HG02571 (cell line): Measurements from ENCODE around the gene DMD.

Source experiments
- ATAC-seq: cut with Tn5 transposase; IDR thresholded peaks from one replicate; pipeline ENCODE4 v1.9.1; 2021; ENCODE audit warnings: mild to moderate bottlenecking, moderate library complexity; ENCODE audit not compliant: unreplicated experiment

DMD gene

GRCh38 chrX:31266203-31267076 lies 1944.9 kb downstream of the DMD start:
- peak; percentile 86 for ATAC-seq

- no peak for ATAC-seq
Observed at GRCh38 chrX:31265383-31265782, 1946.0 kb downstream of the DMD start.

- ATAC-seq: no peak
Observed at GRCh38 chrX:31260351-31260750, 1951.0 kb downstream of the DMD start.

- ATAC-seq: no peak
Observed at GRCh38 chrX:31258166-31258565, 1953.2 kb downstream of the DMD start.

GRCh38 chrX:31255310-31256033 lies 1955.9 kb downstream of the DMD start:
- ATAC-seq: no peak

- no peak for ATAC-seq
Observed at GRCh38 chrX:31252133-31252532, 1959.2 kb downstream of the DMD start.

- no peak for ATAC-seq
Observed at GRCh38 chrX:31251336-31251735, 1960.0 kb downstream of the DMD start.

GRCh38 chrX:31245714-31246113 lies 1965.6 kb downstream of the DMD start:
- no peak for ATAC-seq

GRCh38 chrX:31243804-31244203 lies 1967.5 kb downstream of the DMD start:
- no peak for ATAC-seq

GRCh38 chrX:31240982-31241381 lies 1970.4 kb downstream of the DMD start:
- no peak for ATAC-seq

- ATAC-seq: peak; percentile 57
Observed at GRCh38 chrX:31237189-31237588, 1974.2 kb downstream of the DMD start.

GRCh38 chrX:31236231-31236630 lies 1975.1 kb downstream of the DMD start:
- ATAC-seq: peak; percentile 58

GRCh38 chrX:31233941-31234496 lies 1977.3 kb downstream of the DMD start:
- ATAC-seq: no peak

GRCh38 chrX:31232506-31232905 lies 1978.8 kb downstream of the DMD start:
- ATAC-seq: no peak

GRCh38 chrX:31228909-31229308 lies 1982.4 kb downstream of the DMD start:
- ATAC-seq: peak; percentile 93

- no peak for ATAC-seq
Observed at GRCh38 chrX:31228415-31228832, 1982.9 kb downstream of the DMD start.

GRCh38 chrX:31227250-31227649 lies 1984.1 kb downstream of the DMD start:
- ATAC-seq: no peak

GRCh38 chrX:31225819-31226218 lies 1985.5 kb downstream of the DMD start:
- no peak for ATAC-seq

- ATAC-seq: no peak
Observed at GRCh38 chrX:31224381-31225012, 1986.9 kb downstream of the DMD start.

GRCh38 chrX:31223817-31224216 lies 1987.5 kb downstream of the DMD start:
- no peak for ATAC-seq

GRCh38 chrX:31222946-31223345 lies 1988.4 kb downstream of the DMD start:
- no peak for ATAC-seq
